ENCODE data around the gene CFAP20DC. TPM values are rescaled to one million over a fixed set of nuclear protein-coding genes. Genes with fewer than 3 reads are reported as not detected.
A peak's percentile ranks its signal among the peaks of the same experiment; 100 is the strongest.

Gene CFAP20DC
- total and polyA plus RNA-seq, 2 of the 4 experiments (the other 2 are of a cell fraction), result 1.2 to 1.6 TPM

- Histone ChIP-seq H3K14ac (replicated peaks; ENCODE audit: low read depth, low read length) (no peak overlapping the region), H2BK20ac (ENCODE audit: low read depth, low read length) (no peak overlapping the region), H3K4ac (ENCODE audit: low read depth, low read length) (no peak overlapping the region), H2BK120ac (ENCODE audit: low read depth, low read length) (no peak overlapping the region), H2BK15ac (ENCODE audit: low read depth, low read length) (no peak overlapping the region), H2BK5ac (ENCODE audit: low read depth, low read length, poor library complexity, severe bottlenecking) (no peak overlapping the region), H3K9me1 (ENCODE audit: insufficient read depth, low read length) (no peaks in the 10 kb centered on the region), H3K4me1 (ENCODE audit: control insufficient read depth, insufficient read depth, low read length) (peaks cover 2% of the 10 kb centered on the region; the same call in 1 of the 2 replicates), H3K4me3 (ENCODE audit: insufficient read depth, low read depth, low read length) (no peak overlapping the region), H3K9ac (ENCODE audit: low read depth, low read length) (no peak overlapping the region), H4K20me1 (ENCODE audit: insufficient read depth, low read length) (no peaks in the 10 kb centered on the region), H2AFZ (replicated peaks; ENCODE audit: low read length, poor library complexity) (no peak overlapping the region), H3K4me2 (ENCODE audit: low read depth, low read length) (no peak overlapping the region), H3K27me3 (ENCODE audit: control insufficient read depth, insufficient read depth, low read length) (no peaks in the 10 kb centered on the region), H3K56ac (ENCODE audit: extremely low read depth, insufficient read depth, low read length) (no peak overlapping the region), H4K8ac (ENCODE audit: low read depth in 2 of 2, low read length in 2 of 2) (no peak overlapping the region), H3K23ac (ENCODE audit: low read depth, low read length) (no peak overlapping the region), H4K5ac (ENCODE audit: low read depth, low read length) (no peak overlapping the region), H3K27ac (ENCODE audit: insufficient read depth, low read length) (no peak overlapping the region), H3K79me1 (ENCODE audit: low read depth in 1 of 2, low read length in 2 of 2) (no peaks in the 10 kb centered on the region), H2AK9ac (replicated peaks; ENCODE audit: low read depth, low read length, poor library complexity) (no peak overlapping the region), H3K9me3 (ENCODE audit: control insufficient read depth, insufficient read depth, low read length) (no peaks in the 10 kb centered on the region), H3K36me3 (ENCODE audit: control insufficient read depth, insufficient read depth, low read length) (no peaks in the 10 kb centered on the region), H3K18ac (ENCODE audit: low read depth, low read length) (no peak overlapping the region), H4K91ac (ENCODE audit: insufficient read depth, low read depth, low read length) (no peak overlapping the region), H2AK5ac (ENCODE audit: low read depth, low read length) (no peak overlapping the region)
- dilution Hi-C loops (cut with HindIII; ENCODE audit: low sequenced_read_pairs, unreplicated experiment), result no loop called here
- ChIA-PET POLR2A (ENCODE audit: unreplicated experiment) (no interaction called here), CTCF (interaction anchor here (0.8 kb wide), 1 partner anchor 15 kb away, joined by 3 read pairs; no protein-coding TSS in a partner anchor)
- BruUV-seq (replicated peaks), result no TSS peak
- no peak for ATAC-seq (ENCODE audit: low read depth)
- no peak for TF ChIP-seq SMC3 (IDR thresholded peaks at IDR 0.05; ENCODE audit: low read depth, low read length)
- TF ChIP-seq MAFK (IDR thresholded peaks at IDR 0.05; ENCODE audit: low read depth, low read length), result 0 out of 2 replicates have a peak, but pooled peaks have one; percentile 25
- TF ChIP-seq RAD21 (IDR thresholded peaks at IDR 0.05; ENCODE audit: low read length), result no peak
- WGBS, 2 experiments (ENCODE audit: extremely low coverage in 2 of 2, insufficient read length in 1 of 2), result no CpG with 5 or more reads among the region's 1 CpG
- in situ Hi-C loops (cut with MboI; ENCODE audit: low sequenced_read_pairs), result no loop called here
- intact Hi-C loops (cut with micrococcal nuclease), result no loop called here
- DNase-seq, result no peak
Observed at GRCh38 chr3:58839964-58840363, 209.9 kb downstream of the CFAP20DC start.
